ENCODE results near the gene MRNIP.
"Not testable (repeated sequence)": the region's sequence is repeated elsewhere in the genome, so short reads cannot be mapped to it uniquely, and the experiment has no call there.

Gene MRNIP

GRCh38 chr5:179852993-179853547, 5.5 kb downstream of the MRNIP start:
- H3K36me3 ChIP-seq (ENCODE audit: control insufficient read depth, insufficient read depth, low read length) = peaks cover 40% of the 10 kb centered on the region
- H3K4me3 ChIP-seq (ENCODE audit: insufficient read depth, low read depth, low read length, poor library complexity, severe bottlenecking) = no peak overlapping the region
- H3K27me3 ChIP-seq (replicated peaks; ENCODE audit: control insufficient read depth, insufficient read depth, low read length, poor library complexity, severe bottlenecking) = no peaks in the 10 kb centered on the region
- no peak overlapping the region for H3K27ac ChIP-seq (ENCODE audit: insufficient read depth, low read length, poor library complexity, severe bottlenecking)
- H3K4me1 ChIP-seq (ENCODE audit: control insufficient read depth, insufficient read depth, low read length, poor library complexity, severe bottlenecking) = no peaks in the 10 kb centered on the region
- H3K9me3 ChIP-seq (ENCODE audit: control insufficient read depth, low read length) = no peaks in the 10 kb centered on the region
- no peak for DNase-seq

- Histone ChIP-seq H3K36me3 (ENCODE audit: control insufficient read depth, insufficient read depth, low read length) (peaks cover 43% of the 10 kb centered on the region), H3K4me1 (ENCODE audit: control insufficient read depth, insufficient read depth, low read length, poor library complexity, severe bottlenecking) (peaks cover 8% of the 10 kb centered on the region), H3K27me3 (replicated peaks; ENCODE audit: control insufficient read depth, insufficient read depth, low read length, poor library complexity, severe bottlenecking) (no peaks in the 10 kb centered on the region), H3K4me3 (ENCODE audit: insufficient read depth, low read depth, low read length, poor library complexity, severe bottlenecking) (no peak overlapping the region), H3K27ac (ENCODE audit: insufficient read depth, low read length, poor library complexity, severe bottlenecking) (no peak overlapping the region), H3K9me3 (ENCODE audit: control insufficient read depth, low read length) (no peaks in the 10 kb centered on the region)
- DNase-seq = no peak
Measured at GRCh38 chr5:179841621-179842020, 17.0 kb downstream of the MRNIP start.

GRCh38 chr5:179840766-179841165, 17.9 kb downstream of the MRNIP start:
- no peak overlapping the region for H3K4me3 ChIP-seq (ENCODE audit: insufficient read depth, low read depth, low read length, poor library complexity, severe bottlenecking)
- peaks cover 14% of the 10 kb centered on the region for H3K4me1 ChIP-seq (ENCODE audit: control insufficient read depth, insufficient read depth, low read length, poor library complexity, severe bottlenecking)
- H3K9me3 ChIP-seq (ENCODE audit: control insufficient read depth, low read length) = no peaks in the 10 kb centered on the region
- H3K27me3 ChIP-seq (replicated peaks; ENCODE audit: control insufficient read depth, insufficient read depth, low read length, poor library complexity, severe bottlenecking) = no peaks in the 10 kb centered on the region
- DNase-seq = no peak
- H3K27ac ChIP-seq (ENCODE audit: insufficient read depth, low read length, poor library complexity, severe bottlenecking) = no peak overlapping the region
- H3K36me3 ChIP-seq (ENCODE audit: control insufficient read depth, insufficient read depth, low read length) = peaks cover 46% of the 10 kb centered on the region

GRCh38 chr5:179840321-179840720, 18.3 kb downstream of the MRNIP start:
- no peak overlapping the region for H3K4me3 ChIP-seq (ENCODE audit: insufficient read depth, low read depth, low read length, poor library complexity, severe bottlenecking)
- peaks cover 14% of the 10 kb centered on the region for H3K4me1 ChIP-seq (ENCODE audit: control insufficient read depth, insufficient read depth, low read length, poor library complexity, severe bottlenecking)
- H3K27ac ChIP-seq (ENCODE audit: insufficient read depth, low read length, poor library complexity, severe bottlenecking) = no peak overlapping the region
- H3K9me3 ChIP-seq (ENCODE audit: control insufficient read depth, low read length) = no peaks in the 10 kb centered on the region
- no peak for DNase-seq
- peaks cover 47% of the 10 kb centered on the region for H3K36me3 ChIP-seq (ENCODE audit: control insufficient read depth, insufficient read depth, low read length)
- H3K27me3 ChIP-seq (replicated peaks; ENCODE audit: control insufficient read depth, insufficient read depth, low read length, poor library complexity, severe bottlenecking) = no peaks in the 10 kb centered on the region

GRCh38 chr5:179839328-179840256, 19.0 kb downstream of the MRNIP start:
- no peak overlapping the region for H3K4me3 ChIP-seq (ENCODE audit: insufficient read depth, low read depth, low read length, poor library complexity, severe bottlenecking)
- peaks cover 47% of the 10 kb centered on the region for H3K36me3 ChIP-seq (ENCODE audit: control insufficient read depth, insufficient read depth, low read length)
- H3K27me3 ChIP-seq (replicated peaks; ENCODE audit: control insufficient read depth, insufficient read depth, low read length, poor library complexity, severe bottlenecking) = no peaks in the 10 kb centered on the region
- no peak for DNase-seq
- H3K9me3 ChIP-seq (ENCODE audit: control insufficient read depth, low read length) = no peaks in the 10 kb centered on the region
- peaks cover 14% of the 10 kb centered on the region for H3K4me1 ChIP-seq (ENCODE audit: control insufficient read depth, insufficient read depth, low read length, poor library complexity, severe bottlenecking)
- no peak overlapping the region for H3K27ac ChIP-seq (ENCODE audit: insufficient read depth, low read length, poor library complexity, severe bottlenecking)

GRCh38 chr5:179837076-179838011, 21.3 kb downstream of the MRNIP start:
- Histone ChIP-seq H3K4me1 (ENCODE audit: control insufficient read depth, insufficient read depth, low read length, poor library complexity, severe bottlenecking) (peaks cover 14% of the 10 kb centered on the region), H3K27ac (ENCODE audit: insufficient read depth, low read length, poor library complexity, severe bottlenecking) (peak overlapping the region; percentile 67), H3K4me3 (ENCODE audit: insufficient read depth, low read depth, low read length, poor library complexity, severe bottlenecking) (no peak overlapping the region), H3K27me3 (replicated peaks; ENCODE audit: control insufficient read depth, insufficient read depth, low read length, poor library complexity, severe bottlenecking) (no peaks in the 10 kb centered on the region), H3K36me3 (ENCODE audit: control insufficient read depth, insufficient read depth, low read length) (peaks cover 64% of the 10 kb centered on the region), H3K9me3 (ENCODE audit: control insufficient read depth, low read length) (no peaks in the 10 kb centered on the region)
- DNase-seq = no peak

- peak overlapping the region; percentile 67 for H3K27ac ChIP-seq (ENCODE audit: insufficient read depth, low read length, poor library complexity, severe bottlenecking)
- peaks cover 14% of the 10 kb centered on the region for H3K4me1 ChIP-seq (ENCODE audit: control insufficient read depth, insufficient read depth, low read length, poor library complexity, severe bottlenecking)
- no peaks in the 10 kb centered on the region for H3K9me3 ChIP-seq (ENCODE audit: control insufficient read depth, low read length)
- H3K36me3 ChIP-seq (ENCODE audit: control insufficient read depth, insufficient read depth, low read length) = peaks cover 65% of the 10 kb centered on the region
- H3K4me3 ChIP-seq (ENCODE audit: insufficient read depth, low read depth, low read length, poor library complexity, severe bottlenecking) = no peak overlapping the region
- no peaks in the 10 kb centered on the region for H3K27me3 ChIP-seq (replicated peaks; ENCODE audit: control insufficient read depth, insufficient read depth, low read length, poor library complexity, severe bottlenecking)
- peak; percentile 43 to 51 (median 44) for DNase-seq
Measured at GRCh38 chr5:179836225-179837019, 22.2 kb downstream of the MRNIP start.

GRCh38 chr5:179834871-179835270, 23.7 kb downstream of the MRNIP start:
- H3K9me3 ChIP-seq (ENCODE audit: control insufficient read depth, low read length); H3K27me3 ChIP-seq (replicated peaks; ENCODE audit: control insufficient read depth, insufficient read depth, low read length, poor library complexity, severe bottlenecking); DNase-seq; H3K27ac ChIP-seq (ENCODE audit: insufficient read depth, low read length, poor library complexity, severe bottlenecking); H3K4me3 ChIP-seq (ENCODE audit: insufficient read depth, low read depth, low read length, poor library complexity, severe bottlenecking): not testable (repeated sequence)
- peaks cover 66% of the 10 kb centered on the region for H3K36me3 ChIP-seq (ENCODE audit: control insufficient read depth, insufficient read depth, low read length)
- H3K4me1 ChIP-seq (ENCODE audit: control insufficient read depth, insufficient read depth, low read length, poor library complexity, severe bottlenecking) = peaks cover 14% of the 10 kb centered on the region

- no peak overlapping the region for H3K4me3 ChIP-seq (ENCODE audit: insufficient read depth, low read depth, low read length, poor library complexity, severe bottlenecking)
- H3K27me3 ChIP-seq (replicated peaks; ENCODE audit: control insufficient read depth, insufficient read depth, low read length, poor library complexity, severe bottlenecking) = no peaks in the 10 kb centered on the region
- DNase-seq = no peak
- H3K4me1 ChIP-seq (ENCODE audit: control insufficient read depth, insufficient read depth, low read length, poor library complexity, severe bottlenecking) = peaks cover 14% of the 10 kb centered on the region
- H3K27ac ChIP-seq (ENCODE audit: insufficient read depth, low read length, poor library complexity, severe bottlenecking) = no peak overlapping the region
- no peaks in the 10 kb centered on the region for H3K9me3 ChIP-seq (ENCODE audit: control insufficient read depth, low read length)
- H3K36me3 ChIP-seq (ENCODE audit: control insufficient read depth, insufficient read depth, low read length) = peaks cover 66% of the 10 kb centered on the region
Measured at GRCh38 chr5:179834120-179834519, 24.5 kb downstream of the MRNIP start.

All from effector memory CD4-positive, alpha-beta T cell (primary cell).